HG03571 (cell line): ENCODE data around the gene DHRS3.
"Not testable (repeated sequence)": the region's sequence is repeated elsewhere in the genome, so short reads cannot be mapped to it uniquely, and the experiment has no call there.

Experiments
- ATAC-seq: cut with Tn5 transposase; IDR thresholded peaks from one replicate; pipeline ENCODE4 v1.9.1; 2021; ENCODE audit not compliant: unreplicated experiment

Gene DHRS3

GRCh38 chr1:12580054-12580887 is 37.7 kb downstream of the DHRS3 start:
- ATAC-seq: no peak

GRCh38 chr1:12578860-12579422 is 39.1 kb downstream of the DHRS3 start:
- ATAC-seq: no peak

- ATAC-seq: no peak
Observed at GRCh38 chr1:12577020-12577419, 41.0 kb downstream of the DHRS3 start.

- no peak for ATAC-seq
Observed at GRCh38 chr1:12574757-12575139, 43.3 kb downstream of the DHRS3 start.

- ATAC-seq: no peak
Observed at GRCh38 chr1:12573015-12573825, 44.8 kb downstream of the DHRS3 start.

GRCh38 chr1:12572522-12572921 is 45.5 kb downstream of the DHRS3 start:
- no peak for ATAC-seq

- no peak for ATAC-seq
Observed at GRCh38 chr1:12570291-12570690, 47.7 kb downstream of the DHRS3 start.

GRCh38 chr1:12568009-12568767 is 49.8 kb downstream of the DHRS3 start:
- no peak for ATAC-seq

GRCh38 chr1:12567288-12567819 is 50.7 kb downstream of the DHRS3 start:
- ATAC-seq: no peak

- no peak for ATAC-seq
Observed at GRCh38 chr1:12566484-12567287, 51.3 kb downstream of the DHRS3 start.

- ATAC-seq: no peak
Observed at GRCh38 chr1:12565966-12566352, 52.1 kb downstream of the DHRS3 start.

GRCh38 chr1:12565094-12565965 is 52.7 kb downstream of the DHRS3 start:
- ATAC-seq: no peak

- not testable (repeated sequence) for ATAC-seq
Observed at GRCh38 chr1:12564251-12564650, 53.8 kb downstream of the DHRS3 start.

- no peak for ATAC-seq
Observed at GRCh38 chr1:12562955-12563576, 54.9 kb downstream of the DHRS3 start.

- no peak for ATAC-seq
Observed at GRCh38 chr1:12561121-12561520, 56.9 kb downstream of the DHRS3 start.

GRCh38 chr1:12556957-12557935 is 60.8 kb downstream of the DHRS3 start:
- no peak for ATAC-seq

- ATAC-seq: no peak
Observed at GRCh38 chr1:12556368-12556930, 61.6 kb downstream of the DHRS3 start.
